ENCODE data around the gene GALNTL6.
"Not testable (repeated sequence)": the region's sequence is repeated elsewhere in the genome, so short reads cannot be mapped to it uniquely, and the experiment has no call there.

The GALNTL6 gene

DNA sequence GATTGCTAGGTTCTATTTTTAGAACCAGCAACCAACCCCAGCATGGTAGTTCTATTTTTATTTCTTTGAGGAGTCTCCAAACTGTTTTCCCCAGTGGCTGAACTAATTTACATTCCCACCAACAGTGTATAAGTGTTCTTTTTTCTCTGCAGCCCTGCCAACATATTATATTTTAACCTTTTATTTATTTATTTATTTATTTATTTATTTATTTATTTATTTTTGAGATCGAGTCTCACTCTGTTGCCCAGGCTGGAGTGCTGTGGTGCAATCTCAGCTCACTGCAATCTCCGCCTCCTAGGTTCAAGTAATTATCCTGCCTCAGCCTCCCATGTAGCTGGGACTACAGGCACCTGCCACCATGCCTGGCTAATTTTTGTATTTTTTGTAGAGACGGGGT lies 1074.2 kb downstream of the GALNTL6 start:
- not testable (repeated sequence) for H3K27me3 ChIP-seq (ENCODE audit: insufficient read depth, poor library complexity, severe bottlenecking); H3K27ac ChIP-seq (replicated peaks); H3K4me3 ChIP-seq (replicated peaks; ENCODE audit: insufficient read depth, low read length); DNase-seq (ENCODE audit: low read depth in 1 of 2, low spot score in 1 of 2)

DNA sequence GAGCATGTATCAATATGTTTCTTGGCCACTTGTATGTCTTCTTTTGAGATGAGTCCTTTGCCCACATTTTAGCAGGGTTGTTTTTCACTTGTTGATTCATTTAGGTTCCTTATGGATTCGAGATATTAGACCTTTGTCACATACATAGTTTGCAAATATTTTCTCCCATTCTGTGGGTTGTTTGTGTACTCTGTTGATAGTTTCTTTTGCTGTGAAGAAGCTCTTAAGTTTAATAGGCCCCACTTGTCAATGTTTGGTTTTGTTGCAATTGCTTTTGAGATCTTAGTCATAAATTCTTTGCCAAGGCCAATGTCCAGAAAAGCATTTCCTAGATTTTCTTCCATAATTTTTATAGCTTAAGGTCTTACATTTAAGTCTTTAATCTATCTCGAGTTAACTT lies 1074.8 kb downstream of the GALNTL6 start:
- H3K27ac ChIP-seq (replicated peaks), result no peak overlapping the region
- H3K4me3 ChIP-seq (replicated peaks; ENCODE audit: insufficient read depth, low read length), result no peak overlapping the region
- TF ChIP-seq SPI1 (IDR thresholded peaks at IDR 0.05; ENCODE audit: borderline replicate concordance, low read depth), result no peak
- no peak for TF ChIP-seq GABPA (IDR thresholded peaks at IDR 0.05; ENCODE audit: low read depth)
- TF ChIP-seq, protein P1, sequence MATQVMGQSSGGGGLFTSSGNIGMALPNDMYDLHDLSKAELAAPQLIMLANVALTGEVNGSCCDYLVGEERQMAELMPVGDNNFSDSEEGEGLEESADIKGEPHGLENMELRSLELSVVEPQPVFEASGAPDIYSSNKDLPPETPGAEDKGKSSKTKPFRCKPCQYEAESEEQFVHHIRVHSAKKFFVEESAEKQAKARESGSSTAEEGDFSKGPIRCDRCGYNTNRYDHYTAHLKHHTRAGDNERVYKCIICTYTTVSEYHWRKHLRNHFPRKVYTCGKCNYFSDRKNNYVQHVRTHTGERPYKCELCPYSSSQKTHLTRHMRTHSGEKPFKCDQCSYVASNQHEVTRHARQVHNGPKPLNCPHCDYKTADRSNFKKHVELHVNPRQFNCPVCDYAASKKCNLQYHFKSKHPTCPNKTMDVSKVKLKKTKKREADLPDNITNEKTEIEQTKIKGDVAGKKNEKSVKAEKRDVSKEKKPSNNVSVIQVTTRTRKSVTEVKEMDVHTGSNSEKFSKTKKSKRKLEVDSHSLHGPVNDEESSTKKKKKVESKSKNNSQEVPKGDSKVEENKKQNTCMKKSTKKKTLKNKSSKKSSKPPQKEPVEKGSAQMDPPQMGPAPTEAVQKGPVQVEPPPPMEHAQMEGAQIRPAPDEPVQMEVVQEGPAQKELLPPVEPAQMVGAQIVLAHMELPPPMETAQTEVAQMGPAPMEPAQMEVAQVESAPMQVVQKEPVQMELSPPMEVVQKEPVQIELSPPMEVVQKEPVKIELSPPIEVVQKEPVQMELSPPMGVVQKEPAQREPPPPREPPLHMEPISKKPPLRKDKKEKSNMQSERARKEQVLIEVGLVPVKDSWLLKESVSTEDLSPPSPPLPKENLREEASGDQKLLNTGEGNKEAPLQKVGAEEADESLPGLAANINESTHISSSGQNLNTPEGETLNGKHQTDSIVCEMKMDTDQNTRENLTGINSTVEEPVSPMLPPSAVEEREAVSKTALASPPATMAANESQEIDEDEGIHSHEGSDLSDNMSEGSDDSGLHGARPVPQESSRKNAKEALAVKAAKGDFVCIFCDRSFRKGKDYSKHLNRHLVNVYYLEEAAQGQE (IDR thresholded peaks at IDR 0.05; ENCODE audit: insufficient replicate concordance, low read depth), result no peak
- TF ChIP-seq POLR2AphosphoS5 (IDR thresholded peaks at IDR 0.05; ENCODE audit: low read depth), result no peak
- TF ChIP-seq, protein P2, sequence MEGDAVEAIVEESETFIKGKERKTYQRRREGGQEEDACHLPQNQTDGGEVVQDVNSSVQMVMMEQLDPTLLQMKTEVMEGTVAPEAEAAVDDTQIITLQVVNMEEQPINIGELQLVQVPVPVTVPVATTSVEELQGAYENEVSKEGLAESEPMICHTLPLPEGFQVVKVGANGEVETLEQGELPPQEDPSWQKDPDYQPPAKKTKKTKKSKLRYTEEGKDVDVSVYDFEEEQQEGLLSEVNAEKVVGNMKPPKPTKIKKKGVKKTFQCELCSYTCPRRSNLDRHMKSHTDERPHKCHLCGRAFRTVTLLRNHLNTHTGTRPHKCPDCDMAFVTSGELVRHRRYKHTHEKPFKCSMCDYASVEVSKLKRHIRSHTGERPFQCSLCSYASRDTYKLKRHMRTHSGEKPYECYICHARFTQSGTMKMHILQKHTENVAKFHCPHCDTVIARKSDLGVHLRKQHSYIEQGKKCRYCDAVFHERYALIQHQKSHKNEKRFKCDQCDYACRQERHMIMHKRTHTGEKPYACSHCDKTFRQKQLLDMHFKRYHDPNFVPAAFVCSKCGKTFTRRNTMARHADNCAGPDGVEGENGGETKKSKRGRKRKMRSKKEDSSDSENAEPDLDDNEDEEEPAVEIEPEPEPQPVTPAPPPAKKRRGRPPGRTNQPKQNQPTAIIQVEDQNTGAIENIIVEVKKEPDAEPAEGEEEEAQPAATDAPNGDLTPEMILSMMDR (IDR thresholded peaks at IDR 0.05; ENCODE audit: insufficient read depth, low read length), result no peak
- no peaks in the 10 kb centered on the region for H3K27me3 ChIP-seq (ENCODE audit: insufficient read depth, poor library complexity, severe bottlenecking)
- no peak for DNase-seq (ENCODE audit: low read depth in 1 of 2, low spot score in 1 of 2)

DNA sequence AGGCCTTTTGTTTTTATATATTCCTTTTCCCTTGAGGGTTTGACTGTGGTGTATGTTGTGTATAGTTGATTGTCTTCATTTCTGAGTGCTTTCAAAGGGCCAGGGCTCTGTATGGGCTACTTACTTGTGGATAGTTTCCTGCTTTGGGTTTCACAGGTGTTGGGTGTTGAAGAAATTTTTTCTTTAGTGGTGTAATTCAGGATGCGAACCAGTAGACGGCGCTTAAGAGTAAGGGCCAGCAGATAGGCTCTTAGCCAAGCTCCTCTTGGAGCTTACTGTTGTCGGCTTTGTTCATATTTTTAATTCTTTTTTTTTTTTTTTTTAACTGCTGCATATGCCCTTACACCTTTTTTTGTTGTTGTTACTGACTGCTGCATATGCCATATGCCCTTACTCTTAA lies 1079.1 kb downstream of the GALNTL6 start:
- DNase-seq (ENCODE audit: low read depth in 1 of 2, low spot score in 1 of 2), result peak; percentile 1 to 6
- Histone ChIP-seq H3K4me3 (replicated peaks; ENCODE audit: insufficient read depth, low read length) (no peak overlapping the region), H3K27me3 (ENCODE audit: insufficient read depth, poor library complexity, severe bottlenecking) (no peaks in the 10 kb centered on the region), H3K27ac (replicated peaks) (no peak overlapping the region)
- TF ChIP-seq SPI1 (IDR thresholded peaks at IDR 0.05; ENCODE audit: borderline replicate concordance, low read depth), result no peak
- TF ChIP-seq, protein P2 (IDR thresholded peaks at IDR 0.05; ENCODE audit: insufficient read depth, low read length), result peak; percentile 28

- DNase-seq (ENCODE audit: low read depth in 1 of 2, low spot score in 1 of 2), result no peak
- no peaks in the 10 kb centered on the region for H3K27me3 ChIP-seq (ENCODE audit: insufficient read depth, poor library complexity, severe bottlenecking)
- no peak overlapping the region for H3K4me3 ChIP-seq (replicated peaks; ENCODE audit: insufficient read depth, low read length)
- H3K27ac ChIP-seq (replicated peaks), result no peak overlapping the region
- TF ChIP-seq GABPA (IDR thresholded peaks at IDR 0.05; ENCODE audit: low read depth), result no peak
- no peak for TF ChIP-seq SPI1 (IDR thresholded peaks at IDR 0.05; ENCODE audit: borderline replicate concordance, low read depth)
- TF ChIP-seq, protein P1 (IDR thresholded peaks at IDR 0.05; ENCODE audit: insufficient replicate concordance, low read depth), result no peak
- TF ChIP-seq, protein P2 (IDR thresholded peaks at IDR 0.05; ENCODE audit: insufficient read depth, low read length), result no peak
- no peak for TF ChIP-seq POLR2AphosphoS5 (IDR thresholded peaks at IDR 0.05; ENCODE audit: low read depth)
These were observed 1082.5 kb downstream of the GALNTL6 start for GRCh38 chr4:172895699-172896098.

Measured in HL-60 (cell line).